NCI-H82 treated with DMSO at 0.1 percent for 48 hours (cell line): ENCODE data around the gene SERPIND1.
A peak's percentile ranks its signal among the peaks of the same experiment; 100 is the strongest.

Source experiments
- DNase-seq: peaks from one replicate; lab custom pipeline; 2025; ENCODE audit not compliant: unreplicated experiment; lab: John Stamatoyannopoulos, UW

Gene SERPIND1

GRCh38 chr22:20771918-20772625 is 1.8 kb upstream of the SERPIND1 start:
- DNase-seq: no peak

- DNase-seq: no peak
These were observed 969 bp downstream of the SERPIND1 start for GRCh38 chr22:20774882-20775281.

GRCh38 chr22:20775342-20775895 is 1.5 kb downstream of the SERPIND1 start:
- DNase-seq: no peak

GRCh38 chr22:20776624-20777405 is 2.9 kb downstream of the SERPIND1 start:
- DNase-seq: no peak

- DNase-seq: peak; percentile 6
These were observed 3.7 kb downstream of the SERPIND1 start for GRCh38 chr22:20777420-20778177.

GRCh38 chr22:20779014-20779817 is 5.3 kb downstream of the SERPIND1 start:
- DNase-seq: no peak

GRCh38 chr22:20779818-20780158 is 5.9 kb downstream of the SERPIND1 start:
- DNase-seq: no peak

GRCh38 chr22:20781272-20781990 is 7.5 kb downstream of the SERPIND1 start:
- no peak for DNase-seq

GRCh38 chr22:20782083-20782482 is 8.2 kb downstream of the SERPIND1 start:
- no peak for DNase-seq

- no peak for DNase-seq
These were observed 8.8 kb downstream of the SERPIND1 start for GRCh38 chr22:20782596-20783299.

- DNase-seq: no peak
These were observed 9.4 kb downstream of the SERPIND1 start for GRCh38 chr22:20783300-20783673.

- DNase-seq: no peak
These were observed 10.2 kb downstream of the SERPIND1 start for GRCh38 chr22:20783844-20784723.

GRCh38 chr22:20785415-20785814 is 11.5 kb downstream of the SERPIND1 start:
- no peak for DNase-seq

GRCh38 chr22:20786048-20786447 is 12.1 kb downstream of the SERPIND1 start:
- DNase-seq: no peak

- DNase-seq: no peak
These were observed 12.6 kb downstream of the SERPIND1 start for GRCh38 chr22:20786536-20786979.

- no peak for DNase-seq
These were observed 13.3 kb downstream of the SERPIND1 start for GRCh38 chr22:20787223-20787622.

- DNase-seq: no peak
These were observed 14.1 kb downstream of the SERPIND1 start for GRCh38 chr22:20787746-20788626.
